NCI-H146 (cell line): ENCODE measurements around the gene COL2A1.

ENCODE experiments used
- DNase-seq: peaks from one replicate; lab custom pipeline; 2025; lab: John Stamatoyannopoulos, UW

Gene COL2A1

GRCh38 chr12:47944685-47945340, 59.5 kb downstream of the COL2A1 start:
- no peak for DNase-seq

- no peak for DNase-seq
Observed at GRCh38 chr12:47943623-47944340, 60.5 kb downstream of the COL2A1 start.

- DNase-seq, result no peak
Observed at GRCh38 chr12:47942614-47943225, 61.6 kb downstream of the COL2A1 start.

- DNase-seq, result no peak
Observed at GRCh38 chr12:47941871-47942613, 62.2 kb downstream of the COL2A1 start.

- DNase-seq, result no peak
Observed at GRCh38 chr12:47941475-47941780, 62.8 kb downstream of the COL2A1 start.

- DNase-seq, result no peak
Observed at GRCh38 chr12:47940773-47941474, 63.4 kb downstream of the COL2A1 start.

- no peak for DNase-seq
Observed at GRCh38 chr12:47939009-47939601, 65.2 kb downstream of the COL2A1 start.

GRCh38 chr12:47938594-47938993, 65.7 kb downstream of the COL2A1 start:
- no peak for DNase-seq

- DNase-seq, result no peak
Observed at GRCh38 chr12:47938093-47938492, 66.2 kb downstream of the COL2A1 start.

GRCh38 chr12:47935184-47935583, 69.1 kb downstream of the COL2A1 start:
- DNase-seq, result no peak

GRCh38 chr12:47931187-47931586, 73.1 kb downstream of the COL2A1 start:
- DNase-seq, result no peak

- no peak for DNase-seq
Observed at GRCh38 chr12:47930634-47931033, 73.6 kb downstream of the COL2A1 start.

- DNase-seq, result no peak
Observed at GRCh38 chr12:47927346-47927745, 76.9 kb downstream of the COL2A1 start.
